ENCODE data around the gene RNF115. TPM values are rescaled to one million over a fixed set of nuclear protein-coding genes. Genes with fewer than 3 reads are reported as not detected.
"Not testable (repeated sequence)": the region's sequence is repeated elsewhere in the genome, so short reads cannot be mapped to it uniquely, and the experiment has no call there.

Gene RNF115
- total RNA-seq, 1 experiment from 2014 or later, result 11.0 TPM

DNA sequence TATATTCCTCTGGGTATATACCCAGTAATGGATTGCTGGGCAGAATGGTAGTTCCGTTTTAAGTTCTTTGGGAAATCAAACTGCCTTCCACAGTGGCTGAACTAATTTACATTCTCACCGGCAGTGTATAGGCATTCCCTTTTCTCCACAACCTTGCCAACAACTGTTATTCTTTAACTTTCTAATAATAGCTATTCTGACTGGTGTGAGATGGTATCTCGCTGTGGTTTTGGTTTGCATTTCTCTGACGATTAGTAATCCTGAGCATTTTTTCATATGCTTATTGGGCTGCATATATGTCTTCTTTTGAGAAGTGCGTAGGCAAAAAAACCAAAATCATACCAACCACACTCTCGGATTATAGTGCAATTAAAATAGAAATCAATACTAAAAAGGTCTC is 5.8 kb downstream of the RNF115 start:
- not testable (repeated sequence) for H2AK5ac ChIP-seq (ENCODE audit: insufficient read length, low read length); H3K27me3 ChIP-seq (ENCODE audit: insufficient read depth, low read length); H4K20me1 ChIP-seq (ENCODE audit: control insufficient read depth, insufficient read depth, insufficient read length); H2BK20ac ChIP-seq (ENCODE audit: low read depth, low read length, poor library complexity, severe bottlenecking); H4K5ac ChIP-seq (ENCODE audit: insufficient read length, low read depth, low read length); H3K23me2 ChIP-seq (ENCODE audit: insufficient read length, low read depth, low read length, poor library complexity, severe bottlenecking); H3K56ac ChIP-seq (ENCODE audit: insufficient read length, low read depth, low read length); H4K8ac ChIP-seq (replicated peaks; ENCODE audit: insufficient read length, low read depth, low read length); H3T11ph ChIP-seq (ENCODE audit: low read length); H3K27ac Mint-ChIP-seq; H2BK120ac ChIP-seq (ENCODE audit: low read depth, low read length, poor library complexity, severe bottlenecking); H3K4me3 Mint-ChIP-seq; H3K36me3 Mint-ChIP-seq (ENCODE audit: insufficient read depth in 1 of 3, low read depth in 3 of 3); H3K27ac ChIP-seq (ENCODE audit: insufficient read length, low read depth, low read length); H2BK5ac ChIP-seq (ENCODE audit: insufficient read length, low read length); H4K91ac ChIP-seq (ENCODE audit: insufficient read length, low read depth, low read length); H3K27me3 Mint-ChIP-seq (ENCODE audit: low read depth); H3K9ac ChIP-seq (ENCODE audit: extremely low read depth, insufficient read length, low read length); H3K9me3 Mint-ChIP-seq; H3K4me2 ChIP-seq (ENCODE audit: insufficient read depth, insufficient read length, low read length); H2BK12ac ChIP-seq (ENCODE audit: insufficient read length, low read depth, low read length); H2BK15ac ChIP-seq (ENCODE audit: low read depth, low read length); H3K4me1 ChIP-seq (ENCODE audit: insufficient read depth, low read length); H3K4ac ChIP-seq (ENCODE audit: low read depth, low read length); H3K23ac ChIP-seq (ENCODE audit: insufficient read length, low read depth, low read length); H3K9me3 ChIP-seq (ENCODE audit: control insufficient read depth, low read depth, low read length); H3K4me1 Mint-ChIP-seq; H2AFZ ChIP-seq (ENCODE audit: low read length); H3K79me1 ChIP-seq (ENCODE audit: insufficient read depth, low read depth, low read length, poor library complexity, severe bottlenecking); H3K79me2 ChIP-seq (ENCODE audit: insufficient read depth, low read length); DNase-seq; H3K18ac ChIP-seq (ENCODE audit: insufficient read length, low read depth, low read length); H3K14ac ChIP-seq (ENCODE audit: insufficient read depth, low read length)
- no CpG with 5 or more reads among the region's 6 CpGs for WGBS (ENCODE audit: extremely low coverage, insufficient read length, low lambda C conversion rate)

GRCh38 chr1:145812977-145813810 is 10.7 kb downstream of the RNF115 start:
- H2AK5ac ChIP-seq (ENCODE audit: insufficient read length, low read length); H3K4ac ChIP-seq (ENCODE audit: low read depth, low read length); H3K23me2 ChIP-seq (ENCODE audit: insufficient read length, low read depth, low read length, poor library complexity, severe bottlenecking); H3K27me3 ChIP-seq (ENCODE audit: insufficient read depth, low read length); H3K56ac ChIP-seq (ENCODE audit: insufficient read length, low read depth, low read length); DNase-seq; H3K9me3 ChIP-seq (ENCODE audit: control insufficient read depth, low read depth, low read length); H3K36me3 Mint-ChIP-seq (ENCODE audit: insufficient read depth in 1 of 3, low read depth in 3 of 3); H4K5ac ChIP-seq (ENCODE audit: insufficient read length, low read depth, low read length); H2BK12ac ChIP-seq (ENCODE audit: insufficient read length, low read depth, low read length); H3K79me1 ChIP-seq (ENCODE audit: insufficient read depth, low read depth, low read length, poor library complexity, severe bottlenecking); H3K4me1 Mint-ChIP-seq; H3K79me2 ChIP-seq (ENCODE audit: insufficient read depth, low read length); H4K8ac ChIP-seq (replicated peaks; ENCODE audit: insufficient read length, low read depth, low read length); H3K27me3 Mint-ChIP-seq (ENCODE audit: low read depth); H2BK15ac ChIP-seq (ENCODE audit: low read depth, low read length); H3K14ac ChIP-seq (ENCODE audit: insufficient read depth, low read length); H3T11ph ChIP-seq (ENCODE audit: low read length); H4K91ac ChIP-seq (ENCODE audit: insufficient read length, low read depth, low read length); H3K18ac ChIP-seq (ENCODE audit: insufficient read length, low read depth, low read length); H3K23ac ChIP-seq (ENCODE audit: insufficient read length, low read depth, low read length); H3K4me2 ChIP-seq (ENCODE audit: insufficient read depth, insufficient read length, low read length); H3K27ac ChIP-seq (ENCODE audit: insufficient read length, low read depth, low read length); H3K4me3 Mint-ChIP-seq; H4K20me1 ChIP-seq (ENCODE audit: control insufficient read depth, insufficient read depth, insufficient read length); H3K4me1 ChIP-seq (ENCODE audit: insufficient read depth, low read length); H2BK120ac ChIP-seq (ENCODE audit: low read depth, low read length, poor library complexity, severe bottlenecking); H3K9me3 Mint-ChIP-seq; H2BK20ac ChIP-seq (ENCODE audit: low read depth, low read length, poor library complexity, severe bottlenecking); H3K27ac Mint-ChIP-seq; H2BK5ac ChIP-seq (ENCODE audit: insufficient read length, low read length); H3K9ac ChIP-seq (ENCODE audit: extremely low read depth, insufficient read length, low read length); H2AFZ ChIP-seq (ENCODE audit: low read length): not testable (repeated sequence)
- no CpG with 5 or more reads among the region's 6 CpGs for WGBS (ENCODE audit: extremely low coverage, insufficient read length, low lambda C conversion rate)
